Karpas-422 (cell line): ENCODE data around the gene SHC1. TPM values are rescaled to one million over a fixed set of nuclear protein-coding genes. Genes with fewer than 3 reads are reported as not detected.

ENCODE experiments used
- DNase-seq: peaks from one replicate; pipeline ENCODE4 v3.0.0-alpha.2; 2015
- H2AFZ ChIP-seq: fragments of 200-600 bp; sonication (generic); 2 replicates; pipeline ENCODE4 v1.6.1; 2014; ENCODE audit warnings: antibody characterized with exemption, low read length, mixed read lengths
- H3K27ac ChIP-seq: fragments of 200-600 bp; sonication (generic); 2 replicates; pipeline ENCODE4 v1.5.1; 2014; ENCODE audit warnings: mild to moderate bottlenecking, low read length, moderate library complexity
- H3K27me3 ChIP-seq: fragments of 200-600 bp; sonication (generic); 2 replicates; pipeline ENCODE4 v1.6.1; 2014; ENCODE audit warnings: low read length, mixed read lengths
- H3K36me3 ChIP-seq: fragments of 200-600 bp; sonication (generic); 2 replicates; pipeline ENCODE4 v1.6.1; 2014; ENCODE audit warnings: low read length, mixed read lengths; ENCODE audit not compliant: insufficient read depth
- H3K4me1 ChIP-seq: fragments of 200-600 bp; sonication (generic); 2 replicates; pipeline ENCODE4 v1.6.1; 2014; ENCODE audit warnings: mild to moderate bottlenecking, low read length, mixed read lengths
- H3K4me2 ChIP-seq: fragments of 200-600 bp; sonication (generic); 2 replicates; pipeline ENCODE4 v1.6.1; 2014; ENCODE audit warnings: low read length, low read depth, mild to moderate bottlenecking; ENCODE audit not compliant: poor library complexity, severe bottlenecking
- H3K4me3 ChIP-seq: fragments of 200-600 bp; sonication (generic); 2 replicates; pipeline ENCODE4 v1.5.1; 2014; ENCODE audit warnings: mild to moderate bottlenecking, antibody characterized with exemption, low read length, mixed read lengths
- H3K79me2 ChIP-seq: fragments of 200-600 bp; sonication (generic); 2 replicates; pipeline ENCODE4 v1.6.1; 2014; ENCODE audit warnings: mild to moderate bottlenecking, low read length, mixed read lengths
- H3K9ac ChIP-seq: fragments of 200-600 bp; sonication (generic); 2 replicates; pipeline ENCODE4 v1.6.0; 2014; ENCODE audit warnings: low read length
- H3K9me2 ChIP-seq: fragments of 200-600 bp; sonication (generic), shearing (Covaris generic); replicated peaks from 2 replicates; pipeline ENCODE4 v1.6.0; 2014; ENCODE audit warnings: mild to moderate bottlenecking, low read length, moderate library complexity; ENCODE audit not compliant: insufficient read depth
- H3K9me3 ChIP-seq: fragments of 300-700, 200-600 bp; sonication (generic); 2 replicates; pipeline ENCODE4 v1.6.1; 2014; ENCODE audit warnings: low read length, mixed read lengths
- H4K20me1 ChIP-seq: fragments of 200-600 bp; sonication (generic); 2 replicates; pipeline ENCODE4 v1.6.1; 2014; ENCODE audit warnings: mild to moderate bottlenecking, antibody characterized with exemption, low read length, low read depth; ENCODE audit not compliant: insufficient read depth
- total RNA-seq: library from RNA; depleted of rRNA; stranded (reverse); fragments of >200 nt; shearing (Covaris generic); gene quantifications from 2 replicates; pipeline ENCODE4 v1.2.3, GENCODE V29; 2014; ENCODE audit warnings: low replicate concordance

The SHC1 gene
- total RNA-seq, 1 experiment from 2014 or later, result 27.8 TPM

DNA sequence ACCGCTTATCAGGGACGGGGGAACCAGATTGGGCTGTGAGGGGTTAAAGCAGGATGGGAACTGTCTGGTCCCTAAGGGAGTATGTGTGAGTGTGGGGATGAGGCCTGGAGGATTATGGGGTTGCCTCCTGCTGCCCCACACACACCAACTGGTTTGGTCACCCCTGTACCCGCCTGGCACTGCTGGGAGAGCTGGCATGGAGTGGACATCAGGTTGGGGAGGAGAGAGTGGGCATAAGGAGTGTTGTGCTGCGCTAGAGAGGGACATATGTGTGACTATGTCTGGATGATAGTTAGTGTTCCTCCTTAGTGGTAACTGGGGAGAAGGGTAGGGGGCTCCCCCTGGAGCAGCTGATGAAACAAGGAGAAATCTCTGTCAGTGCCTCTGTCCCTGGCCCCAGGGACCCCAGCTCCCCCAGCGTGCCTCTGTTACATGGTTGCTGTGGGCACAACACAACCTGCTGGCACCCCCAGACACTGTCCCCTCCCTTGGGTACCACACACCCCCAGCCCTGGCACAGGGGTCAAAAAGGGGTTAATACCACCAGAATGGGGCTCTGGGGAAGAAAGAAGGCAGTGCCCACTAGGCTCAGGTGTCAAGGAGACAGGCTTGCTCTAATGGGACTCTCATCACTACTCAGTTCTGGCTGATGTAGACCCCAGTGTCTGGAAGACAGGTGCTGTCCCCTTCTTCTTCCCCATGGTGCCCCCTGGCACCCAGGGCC, 34.0 kb upstream of the SHC1 start:
- H3K9me3 ChIP-seq, result no peaks in the 10 kb centered on the region
- peak; percentile 59 for DNase-seq
- peak overlapping the region; percentile 97 for H3K4me2 ChIP-seq
- peak overlapping the region; percentile 93 for H3K9ac ChIP-seq
- 0 out of 2 replicates have a peak overlapping the region, but pooled peaks have one; percentile 59 for H2AFZ ChIP-seq
- H3K9me2 ChIP-seq, result no peaks in the 10 kb centered on the region
- peak overlapping the region; percentile 96 for H3K27ac ChIP-seq
- H3K79me2 ChIP-seq, result peaks cover 34% of the 10 kb centered on the region
- H3K36me3 ChIP-seq, result no peaks in the 10 kb centered on the region
- H3K4me1 ChIP-seq, result peaks cover 66% of the 10 kb centered on the region
- no peaks in the 10 kb centered on the region for H4K20me1 ChIP-seq
- H3K27me3 ChIP-seq, result no peaks in the 10 kb centered on the region
- H3K4me3 ChIP-seq, result peak overlapping the region; percentile 87

DNA sequence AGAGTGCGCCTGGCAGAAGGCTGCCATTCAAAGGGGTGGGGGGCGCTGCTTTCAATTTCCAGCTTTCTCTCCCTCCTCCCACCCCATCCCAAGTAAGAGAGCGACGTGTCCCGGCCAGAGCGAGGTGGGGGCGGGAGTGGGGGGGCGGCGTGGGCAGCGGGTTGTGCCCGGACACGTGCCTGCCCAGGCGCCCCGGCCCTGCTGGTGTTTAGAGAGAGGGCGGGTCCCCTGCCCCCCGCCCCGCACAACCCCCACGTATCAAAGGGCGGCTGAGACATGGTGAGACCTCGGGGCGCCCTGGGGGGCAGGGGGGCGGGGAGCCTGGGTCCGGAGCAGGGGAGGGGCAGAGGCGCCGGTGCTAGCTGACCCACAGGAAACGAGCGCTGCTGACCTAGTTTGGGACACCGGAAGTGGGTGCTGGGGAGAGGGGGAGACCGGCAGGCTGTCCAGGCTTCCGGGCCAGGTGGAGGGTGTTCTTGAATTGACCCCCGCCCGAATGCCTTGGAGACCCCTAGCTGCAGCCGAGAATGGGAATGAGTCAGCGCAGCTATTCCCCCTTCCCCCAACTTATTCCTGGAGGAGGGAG, 33.3 kb upstream of the SHC1 start:
- Histone ChIP-seq H3K27ac (peak overlapping the region; percentile 96), H3K27me3 (no peaks in the 10 kb centered on the region), H3K79me2 (peaks cover 34% of the 10 kb centered on the region), H4K20me1 (no peaks in the 10 kb centered on the region), H3K9me2 (no peaks in the 10 kb centered on the region), H2AFZ (0 out of 2 replicates have a peak overlapping the region, but pooled peaks have one; percentile 59), H3K9me3 (no peaks in the 10 kb centered on the region), H3K4me3 (peak overlapping the region; percentile 87), H3K4me2 (peak overlapping the region; percentile 97), H3K9ac (peak overlapping the region; percentile 93), H3K36me3 (no peaks in the 10 kb centered on the region), H3K4me1 (peaks cover 71% of the 10 kb centered on the region)
- DNase-seq, result peak; percentile 81

DNA sequence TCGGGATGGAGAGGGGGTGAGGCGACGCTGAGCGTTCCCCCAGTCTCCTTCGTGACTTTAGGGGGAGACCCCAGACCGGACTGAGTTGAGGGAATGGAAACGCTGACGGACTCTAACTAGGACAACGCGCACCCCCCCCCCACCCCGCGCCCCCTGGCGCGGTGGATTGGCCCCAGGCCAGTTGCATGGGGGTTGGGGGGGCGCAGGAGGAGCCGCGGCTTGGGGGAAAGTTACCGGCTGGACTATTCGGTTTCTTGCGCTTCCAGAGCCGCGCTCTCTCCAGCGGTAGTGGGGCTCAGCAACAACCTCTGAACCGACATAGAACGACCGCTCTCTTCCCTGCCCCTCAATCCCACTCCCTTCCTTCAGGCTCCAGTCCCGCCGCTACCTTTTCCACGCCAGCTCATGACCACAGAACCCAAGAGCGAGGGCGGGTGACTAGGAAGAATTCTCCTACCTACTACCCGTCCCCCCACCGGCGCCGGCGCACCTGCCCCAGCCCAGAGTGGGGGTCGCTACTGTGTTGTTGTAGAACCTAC, 32.7 kb upstream of the SHC1 start:
- peaks cover 31% of the 10 kb centered on the region for H3K79me2 ChIP-seq
- peaks cover 69% of the 10 kb centered on the region for H3K4me1 ChIP-seq
- H3K27me3 ChIP-seq, result no peaks in the 10 kb centered on the region
- no peaks in the 10 kb centered on the region for H3K9me2 ChIP-seq
- H3K36me3 ChIP-seq, result no peaks in the 10 kb centered on the region
- H4K20me1 ChIP-seq, result no peaks in the 10 kb centered on the region
- DNase-seq, result peak; percentile 69
- peak overlapping the region; percentile 97 for H3K4me2 ChIP-seq
- H3K9me3 ChIP-seq, result no peaks in the 10 kb centered on the region
- H3K9ac ChIP-seq, result peak overlapping the region; percentile 93
- H2AFZ ChIP-seq, result no peak overlapping the region
- peak overlapping the region; percentile 96 for H3K27ac ChIP-seq
- peak overlapping the region; percentile 87 for H3K4me3 ChIP-seq

DNA sequence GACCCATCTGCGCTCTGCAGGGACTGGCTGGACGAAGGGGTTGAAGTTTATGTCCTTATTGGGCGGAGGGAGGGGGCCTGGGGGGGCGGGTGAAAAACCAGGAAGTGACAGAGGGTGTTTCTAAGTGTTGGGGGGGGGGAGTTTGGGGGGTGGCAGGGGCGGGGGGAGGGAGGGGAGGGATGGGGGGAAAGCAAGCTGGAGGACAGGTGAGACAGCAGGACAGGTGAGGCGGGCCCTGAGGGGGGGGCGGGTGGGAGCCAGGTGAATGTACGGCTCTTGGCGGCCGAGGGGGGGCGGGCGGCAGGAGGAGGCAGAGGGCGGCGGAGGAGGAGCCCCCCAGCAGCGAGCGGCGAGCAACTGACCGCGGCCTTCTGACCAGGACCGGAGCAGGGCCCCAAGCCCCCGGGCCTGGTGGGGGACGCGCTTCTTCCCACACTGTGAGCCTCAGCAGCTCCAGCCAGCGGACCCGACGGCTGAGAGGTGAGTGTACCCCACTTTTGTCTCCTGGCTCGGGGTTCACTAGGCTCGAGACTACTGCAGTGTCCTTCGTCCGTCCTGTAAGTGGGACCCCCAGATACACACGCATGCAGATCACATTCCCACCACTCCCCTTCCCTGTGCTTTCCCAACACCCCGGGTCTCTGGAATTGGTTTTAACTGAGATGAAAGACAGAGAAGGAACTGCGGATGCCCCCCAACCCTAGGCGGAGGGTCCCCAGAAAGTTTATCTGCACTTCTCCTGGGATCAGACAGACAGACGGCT, 32.1 kb upstream of the SHC1 start, which contains the start of gene ZBTB7B:
TSS of gene ZBTB7B (plus strand) at position 339 of the 763 bp plus-strand sequence. CDS start 11,859 bp downstream, outside the sequence.
- H3K4me2 ChIP-seq, result peak within 1 kb of the TSS; percentile 97
- H3K9ac ChIP-seq, result peak within 1 kb of the TSS; percentile 93
- H3K27ac ChIP-seq, result peak within 1 kb of the TSS; percentile 96
- H3K9me2 ChIP-seq, result no peaks in the 10 kb centered on the region
- H3K9me3 ChIP-seq, result no peaks in the 10 kb centered on the region
- H3K27me3 ChIP-seq, result no peaks in the 10 kb centered on the region
- no peaks in the 10 kb centered on the region for H4K20me1 ChIP-seq
- H3K4me3 ChIP-seq, result peak within 1 kb of the TSS; percentile 87
- H2AFZ ChIP-seq, result no peak within 1 kb of the TSS
- peak; percentile 66 for DNase-seq
- peaks cover 68% of the 10 kb centered on the region for H3K4me1 ChIP-seq
- H3K79me2 ChIP-seq, result peaks cover 28% of the 10 kb centered on the region
- no peaks in the 10 kb centered on the region for H3K36me3 ChIP-seq

DNA sequence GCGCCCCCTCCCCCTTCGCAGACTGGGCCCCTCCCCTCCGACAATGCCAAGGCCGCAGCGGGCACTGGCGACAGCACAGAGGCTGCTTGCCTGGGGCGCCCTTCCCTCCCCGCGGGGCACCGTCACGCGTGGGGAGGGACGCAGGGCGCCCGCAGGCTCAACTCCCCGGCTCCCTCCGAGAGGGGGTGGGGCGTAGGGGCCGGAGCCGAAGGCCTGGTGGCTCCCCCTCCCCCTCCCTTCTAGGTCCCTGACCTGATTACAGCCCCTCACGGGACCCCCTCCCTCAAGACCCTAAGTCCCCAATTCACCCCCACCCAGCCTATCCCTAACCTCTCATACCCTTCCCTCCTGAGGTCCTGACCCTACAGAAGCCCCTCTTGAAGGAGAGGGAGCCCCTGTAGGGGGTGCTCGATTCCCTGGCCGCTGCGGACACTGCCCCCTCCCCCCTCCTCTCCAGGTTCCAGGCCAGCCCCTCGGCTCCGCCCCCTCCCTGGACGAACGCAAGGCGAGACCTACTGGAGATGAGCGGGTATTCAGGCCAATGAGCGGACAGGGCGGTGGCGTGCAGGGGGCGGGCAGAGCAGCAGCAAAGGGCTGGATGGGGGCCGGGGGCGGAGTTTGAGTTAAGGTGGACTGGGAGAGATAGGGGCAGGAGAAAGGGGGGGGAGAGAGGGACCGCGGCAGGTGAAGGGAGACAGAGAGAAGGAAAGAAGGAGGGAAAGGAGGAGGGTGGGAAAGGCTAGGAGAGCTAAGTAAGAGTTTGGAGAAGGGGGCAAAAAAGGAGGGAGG, 31.3 kb upstream of the SHC1 start:
- Histone ChIP-seq H3K4me1 (peaks cover 65% of the 10 kb centered on the region), H3K36me3 (no peaks in the 10 kb centered on the region), H3K9me3 (no peaks in the 10 kb centered on the region)

DNA sequence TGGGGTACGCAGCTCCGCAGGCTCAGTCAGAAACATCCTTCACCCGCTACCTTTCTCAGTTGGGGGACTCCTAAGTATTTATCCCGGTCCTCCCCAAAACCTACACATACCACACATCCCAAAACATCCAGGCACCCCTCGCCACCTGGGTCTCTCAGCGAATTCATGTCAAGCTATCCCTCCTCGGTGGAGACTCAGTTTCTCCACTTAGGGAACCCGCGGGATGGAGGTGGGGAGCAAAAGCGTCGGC, 30.8 kb upstream of the SHC1 start:
- Histone ChIP-seq H3K9ac (peak overlapping the region; percentile 88), H2AFZ (0 out of 2 replicates have a peak overlapping the region, but pooled peaks have one; percentile 8), H3K9me2 (no peaks in the 10 kb centered on the region), H3K4me1 (peaks cover 59% of the 10 kb centered on the region), H3K9me3 (no peaks in the 10 kb centered on the region), H3K4me3 (peak overlapping the region; percentile 70), H4K20me1 (no peaks in the 10 kb centered on the region), H3K27me3 (no peaks in the 10 kb centered on the region), H3K27ac (peak overlapping the region; percentile 88), H3K4me2 (peak overlapping the region; percentile 96), H3K36me3 (no peaks in the 10 kb centered on the region), H3K79me2 (peaks cover 22% of the 10 kb centered on the region)
- no peak for DNase-seq

More for the DNA sequence above, 31.3 kb upstream of the SHC1 start:
- Histone ChIP-seq H3K27ac (peak overlapping the region; percentile 88), H3K9ac (peak overlapping the region; percentile 88), H3K4me2 (peak overlapping the region; percentile 96), H3K79me2 (peaks cover 22% of the 10 kb centered on the region), H4K20me1 (no peaks in the 10 kb centered on the region), H3K4me3 (peak overlapping the region; percentile 70), H3K9me2 (no peaks in the 10 kb centered on the region), H3K27me3 (no peaks in the 10 kb centered on the region), H2AFZ (0 out of 2 replicates have a peak overlapping the region, but pooled peaks have one; percentile 8)
- DNase-seq, result peak; percentile 99

DNA sequence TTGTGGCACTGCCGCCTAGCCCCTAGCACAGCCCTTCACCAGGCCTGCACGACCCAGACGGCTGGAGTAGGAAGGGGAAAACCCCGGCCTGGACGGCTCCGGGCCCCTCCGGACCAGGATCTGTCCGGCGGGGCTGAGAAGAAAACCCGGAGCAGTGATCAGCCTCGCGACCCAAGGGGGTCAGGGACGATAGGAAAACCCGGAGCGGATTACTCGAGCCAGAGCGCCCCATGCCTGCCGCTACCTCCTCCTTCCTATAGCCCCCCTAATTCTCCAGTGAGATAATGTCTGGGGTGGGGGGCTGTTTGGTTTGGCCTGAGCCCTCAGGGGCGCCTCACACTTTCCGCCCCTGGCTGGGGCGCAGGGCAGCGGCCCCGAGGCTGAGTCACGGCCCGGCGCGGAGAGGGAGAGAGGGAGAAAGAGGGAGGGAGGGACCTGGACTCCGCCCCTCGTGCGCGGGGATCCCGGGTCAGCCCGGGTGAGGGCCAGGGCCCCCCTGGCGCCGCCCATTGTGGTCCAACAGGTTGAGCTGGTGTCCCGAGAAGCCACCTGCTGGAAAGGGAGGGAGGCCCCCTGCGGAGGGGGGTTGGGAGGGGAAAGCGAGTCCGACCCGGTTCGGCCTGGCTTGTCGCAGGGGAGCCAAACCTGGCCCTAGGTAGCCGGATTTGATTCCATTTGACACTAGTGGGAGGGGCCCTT, 30.3 kb upstream of the SHC1 start:
- Histone ChIP-seq H3K4me2 (peak overlapping the region; percentile 96), H3K9ac (peak overlapping the region; percentile 88), H3K36me3 (no peaks in the 10 kb centered on the region), H3K27me3 (no peaks in the 10 kb centered on the region), H3K79me2 (peaks cover 22% of the 10 kb centered on the region), H3K4me3 (peak overlapping the region; percentile 70), H3K4me1 (peaks cover 59% of the 10 kb centered on the region), H4K20me1 (no peaks in the 10 kb centered on the region), H3K27ac (peak overlapping the region; percentile 88), H3K9me3 (no peaks in the 10 kb centered on the region), H3K9me2 (no peaks in the 10 kb centered on the region), H2AFZ (0 out of 2 replicates have a peak overlapping the region, but pooled peaks have one; percentile 8)
- DNase-seq, result peak; percentile 94
